Measurements from ENCODE around the gene TECTA. TPM values are rescaled to one million over a fixed set of nuclear protein-coding genes. Genes with fewer than 3 reads are reported as not detected.

Gene TECTA
- total RNA-seq, 1 donor = 0.72 TPM

DNA sequence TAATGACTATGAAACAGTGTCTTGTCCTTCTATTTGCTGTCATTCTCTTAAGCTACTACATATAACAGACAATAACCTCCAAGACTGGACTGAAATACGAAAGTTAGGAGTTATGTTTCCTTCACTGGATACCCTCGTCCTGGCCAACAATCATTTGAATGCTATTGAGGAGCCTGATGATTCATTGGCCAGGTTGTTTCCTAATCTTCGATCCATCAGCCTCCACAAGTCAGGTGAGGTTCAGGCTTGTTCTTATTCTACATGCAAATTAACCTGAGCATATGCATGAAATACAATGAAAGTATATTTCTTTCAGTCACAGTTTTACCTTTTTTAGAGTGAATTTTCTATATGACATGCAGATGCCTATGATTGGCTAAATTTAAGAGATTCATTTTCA is 46.0 kb upstream of the TECTA start:
- TF ChIP-seq, protein P1, sequence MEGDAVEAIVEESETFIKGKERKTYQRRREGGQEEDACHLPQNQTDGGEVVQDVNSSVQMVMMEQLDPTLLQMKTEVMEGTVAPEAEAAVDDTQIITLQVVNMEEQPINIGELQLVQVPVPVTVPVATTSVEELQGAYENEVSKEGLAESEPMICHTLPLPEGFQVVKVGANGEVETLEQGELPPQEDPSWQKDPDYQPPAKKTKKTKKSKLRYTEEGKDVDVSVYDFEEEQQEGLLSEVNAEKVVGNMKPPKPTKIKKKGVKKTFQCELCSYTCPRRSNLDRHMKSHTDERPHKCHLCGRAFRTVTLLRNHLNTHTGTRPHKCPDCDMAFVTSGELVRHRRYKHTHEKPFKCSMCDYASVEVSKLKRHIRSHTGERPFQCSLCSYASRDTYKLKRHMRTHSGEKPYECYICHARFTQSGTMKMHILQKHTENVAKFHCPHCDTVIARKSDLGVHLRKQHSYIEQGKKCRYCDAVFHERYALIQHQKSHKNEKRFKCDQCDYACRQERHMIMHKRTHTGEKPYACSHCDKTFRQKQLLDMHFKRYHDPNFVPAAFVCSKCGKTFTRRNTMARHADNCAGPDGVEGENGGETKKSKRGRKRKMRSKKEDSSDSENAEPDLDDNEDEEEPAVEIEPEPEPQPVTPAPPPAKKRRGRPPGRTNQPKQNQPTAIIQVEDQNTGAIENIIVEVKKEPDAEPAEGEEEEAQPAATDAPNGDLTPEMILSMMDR (IDR thresholded peaks at IDR 0.05; ENCODE audit: extremely low read depth, low read depth, low read length) = no peak
- Histone ChIP-seq H3K4me2 (ENCODE audit: insufficient read depth, low read length) (no peak overlapping the region), H3K27me3 (ENCODE audit: insufficient read depth, low read length) (no peaks in the 10 kb centered on the region), H3K79me2 (ENCODE audit: insufficient read depth, low read length) (no peaks in the 10 kb centered on the region), H3K36me3 (ENCODE audit: insufficient read depth, low read length) (peaks cover 29% of the 10 kb centered on the region), H3K27ac (ENCODE audit: low read depth, low read length) (no peak overlapping the region), H3K4me3 (ENCODE audit: insufficient read depth, low read length) (no peak overlapping the region), H3K9me3 (ENCODE audit: low read depth, low read length) (no peaks in the 10 kb centered on the region), H4K20me1 (ENCODE audit: insufficient read depth, low read length) (no peaks in the 10 kb centered on the region), H2AFZ (ENCODE audit: low read length) (no peak overlapping the region), H3K4me1 (ENCODE audit: insufficient read depth, low read length) (no peaks in the 10 kb centered on the region)
- no peak for DNase-seq (ENCODE audit: insufficient read length, low spot score, missing footprints)

DNA sequence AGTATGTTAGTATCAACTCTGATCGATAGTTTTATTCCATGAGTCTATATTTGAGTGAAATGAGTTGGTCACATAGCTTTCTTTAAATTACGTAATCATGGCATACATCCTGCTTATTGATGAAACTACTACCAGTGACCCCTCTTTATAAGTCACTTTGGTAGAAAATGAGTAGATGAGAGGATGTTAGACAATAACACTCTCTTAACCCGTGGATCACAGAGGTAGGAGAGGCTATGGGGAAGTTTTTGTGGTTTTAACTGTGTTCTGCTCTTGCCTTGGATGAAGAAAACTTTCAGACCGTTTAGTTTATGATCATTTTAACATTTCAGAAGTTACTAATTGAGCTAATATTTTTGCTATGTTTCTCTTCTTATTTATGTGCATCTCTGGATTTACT is 43.1 kb upstream of the TECTA start:
- H3K4me1 ChIP-seq (ENCODE audit: insufficient read depth, low read length) = no peaks in the 10 kb centered on the region
- no peaks in the 10 kb centered on the region for H4K20me1 ChIP-seq (ENCODE audit: insufficient read depth, low read length)
- peaks cover 30% of the 10 kb centered on the region for H3K36me3 ChIP-seq (ENCODE audit: insufficient read depth, low read length)
- H3K9me3 ChIP-seq (ENCODE audit: low read depth, low read length) = no peaks in the 10 kb centered on the region
- no peak overlapping the region for H3K27ac ChIP-seq (ENCODE audit: low read depth, low read length)
- no peak overlapping the region for H3K4me3 ChIP-seq (ENCODE audit: insufficient read depth, low read length)
- no peak for DNase-seq (ENCODE audit: insufficient read length, low spot score, missing footprints)
- no peaks in the 10 kb centered on the region for H3K79me2 ChIP-seq (ENCODE audit: insufficient read depth, low read length)
- no peak overlapping the region for H3K4me2 ChIP-seq (ENCODE audit: insufficient read depth, low read length)
- H3K27me3 ChIP-seq (ENCODE audit: insufficient read depth, low read length) = no peaks in the 10 kb centered on the region
- TF ChIP-seq, protein P1 (IDR thresholded peaks at IDR 0.05; ENCODE audit: extremely low read depth, low read depth, low read length) = no peak
- H2AFZ ChIP-seq (ENCODE audit: low read length) = no peak overlapping the region

DNA sequence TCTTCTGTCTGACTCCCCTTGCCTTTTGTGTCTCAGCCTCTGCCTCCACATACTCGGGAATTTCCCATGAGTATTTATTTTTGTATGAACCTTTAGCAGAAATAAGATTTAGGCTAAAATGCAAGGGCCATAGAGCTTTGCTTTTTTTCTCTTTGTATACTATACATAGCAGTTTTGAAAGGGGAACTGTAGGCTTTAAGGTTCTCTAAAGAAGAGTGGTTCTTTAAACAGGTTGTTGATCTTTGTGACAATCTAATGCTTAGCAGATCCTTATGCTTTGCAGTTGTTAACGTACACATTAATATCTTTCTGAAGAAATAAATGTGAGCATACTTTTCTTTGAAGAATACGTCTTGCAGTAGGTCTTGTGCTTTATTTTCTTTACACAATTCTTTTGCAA is 42.1 kb upstream of the TECTA start:
- no peaks in the 10 kb centered on the region for H3K4me1 ChIP-seq (ENCODE audit: insufficient read depth, low read length)
- no peaks in the 10 kb centered on the region for H3K79me2 ChIP-seq (ENCODE audit: insufficient read depth, low read length)
- H3K4me3 ChIP-seq (ENCODE audit: insufficient read depth, low read length) = no peak overlapping the region
- no peak overlapping the region for H3K4me2 ChIP-seq (ENCODE audit: insufficient read depth, low read length)
- no peak for DNase-seq (ENCODE audit: insufficient read length, low spot score, missing footprints)
- H3K27me3 ChIP-seq (ENCODE audit: insufficient read depth, low read length) = no peaks in the 10 kb centered on the region
- TF ChIP-seq, protein P1 (IDR thresholded peaks at IDR 0.05; ENCODE audit: extremely low read depth, low read depth, low read length) = no peak
- no peak overlapping the region for H3K27ac ChIP-seq (ENCODE audit: low read depth, low read length)
- H3K9me3 ChIP-seq (ENCODE audit: low read depth, low read length) = no peaks in the 10 kb centered on the region
- H4K20me1 ChIP-seq (ENCODE audit: insufficient read depth, low read length) = no peaks in the 10 kb centered on the region
- no peak overlapping the region for H2AFZ ChIP-seq (ENCODE audit: low read length)
- H3K36me3 ChIP-seq (ENCODE audit: insufficient read depth, low read length) = peaks cover 21% of the 10 kb centered on the region

DNA sequence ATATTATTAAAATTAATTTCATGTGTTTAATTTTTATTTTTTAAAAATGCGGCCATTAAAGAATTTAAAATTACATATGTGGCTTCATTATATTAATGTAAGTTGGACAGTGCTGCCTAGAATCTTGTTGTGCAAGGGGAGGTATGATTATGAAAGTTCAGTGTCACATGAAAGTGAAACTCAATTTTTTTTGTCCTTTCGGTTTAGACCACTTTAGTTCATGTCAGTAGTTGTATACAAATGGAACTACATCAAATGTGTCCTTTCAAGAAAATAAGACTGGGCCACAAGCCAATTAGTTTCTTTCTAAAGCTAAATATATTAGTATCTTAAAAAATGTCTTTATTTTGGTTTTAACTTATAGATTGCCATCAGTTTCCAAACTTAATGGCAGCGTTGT is 41.4 kb upstream of the TECTA start:
- no peaks in the 10 kb centered on the region for H3K4me1 ChIP-seq (ENCODE audit: insufficient read depth, low read length)
- TF ChIP-seq, protein P1 (IDR thresholded peaks at IDR 0.05; ENCODE audit: extremely low read depth, low read depth, low read length) = no peak
- H3K4me2 ChIP-seq (ENCODE audit: insufficient read depth, low read length) = no peak overlapping the region
- no peak for DNase-seq (ENCODE audit: insufficient read length, low spot score, missing footprints)
- no peak overlapping the region for H2AFZ ChIP-seq (ENCODE audit: low read length)
- H3K4me3 ChIP-seq (ENCODE audit: insufficient read depth, low read length) = no peak overlapping the region
- H3K27ac ChIP-seq (ENCODE audit: low read depth, low read length) = no peak overlapping the region
- H3K79me2 ChIP-seq (ENCODE audit: insufficient read depth, low read length) = no peaks in the 10 kb centered on the region
- H4K20me1 ChIP-seq (ENCODE audit: insufficient read depth, low read length) = no peaks in the 10 kb centered on the region
- H3K36me3 ChIP-seq (ENCODE audit: insufficient read depth, low read length) = peaks cover 16% of the 10 kb centered on the region
- H3K9me3 ChIP-seq (ENCODE audit: low read depth, low read length) = no peaks in the 10 kb centered on the region
- no peaks in the 10 kb centered on the region for H3K27me3 ChIP-seq (ENCODE audit: insufficient read depth, low read length)

All from osteoblast (primary cell).